ENCODE results near the gene KRTAP6-2. TPM values are rescaled to one million over a fixed set of nuclear protein-coding genes. Genes with fewer than 3 reads are reported as not detected.

The KRTAP6-2 gene
- total and polyA plus RNA-seq, 2 experiments from 2014 or later, result not detected

GRCh38 chr21:30613836-30614235, 15.1 kb upstream of the KRTAP6-2 start, which contains the start of gene KRTAP6-1 (continued):
- TF ChIP-seq REST (IDR thresholded peaks at IDR 0.05; ENCODE audit: unreplicated experiment) (no peak), CTCF (conservative IDR thresholded peaks at IDR 0.05; ENCODE audit: low read depth in 2 of 2) (no peak), ETS1 (IDR thresholded peaks at IDR 0.05) (no peak), CREB1 (CRISPR knock-in tag; IDR thresholded peaks at IDR 0.05; ENCODE audit: low read depth) (no peak), STAT1 (IDR thresholded peaks at IDR 0.05; ENCODE audit: unreplicated experiment) (no peak), ZNF331 (CRISPR knock-in tag; IDR thresholded peaks at IDR 0.05; ENCODE audit: low read depth) (no peak), ZNF114 (CRISPR knock-in tag; IDR thresholded peaks at IDR 0.05) (no peak), NANOG (IDR thresholded peaks at IDR 0.05; ENCODE audit: borderline replicate concordance) (no peak)

GRCh38 chr21:30612132-30612531, 13.4 kb upstream of the KRTAP6-2 start:
- Histone ChIP-seq H3K79me2 (replicated peaks; ENCODE audit: insufficient read depth) (no peaks in the 10 kb centered on the region), H3K4me1 (ENCODE audit: insufficient read depth) (no peaks in the 10 kb centered on the region), H3K36me3 (ENCODE audit: insufficient read depth) (no peaks in the 10 kb centered on the region), H4K20me1 (replicated peaks; ENCODE audit: insufficient read depth) (no peaks in the 10 kb centered on the region), H3K9me2 (ENCODE audit: insufficient read depth) (no peaks in the 10 kb centered on the region), H3K4me3 (no peak overlapping the region), H3K27ac (ENCODE audit: low read depth) (no peak overlapping the region), H3F3A (replicated peaks; ENCODE audit: low read depth) (no peaks in the 10 kb centered on the region), H3K27me3 (ENCODE audit: insufficient read depth) (no peaks in the 10 kb centered on the region), H2AFZ (no peak overlapping the region), H3K4me2 (no peak overlapping the region)
- H3K36me3 Mint-ChIP-seq (ENCODE audit: low read depth), result no peaks in the 10 kb centered on the region
- DNase-seq (ENCODE audit: low spot score) (no peak), ATAC-seq (no peak)
- H3K4me3 Mint-ChIP-seq, result no peak overlapping the region
- peaks cover 7% of the 10 kb centered on the region; the same call in 2 of the 3 replicates for H3K9me3 Mint-ChIP-seq
- H3K27me3 Mint-ChIP-seq (ENCODE audit: insufficient read depth, low read depth, poor library complexity), result no peaks in the 10 kb centered on the region
- no peaks in the 10 kb centered on the region for H3K4me1 Mint-ChIP-seq
- H3K27ac Mint-ChIP-seq, result no peak overlapping the region
- TF ChIP-seq CTCF (conservative IDR thresholded peaks at IDR 0.05; ENCODE audit: low read depth in 2 of 2) (no peak), EZH2 (IDR thresholded peaks at IDR 0.05; ENCODE audit: low read depth, unreplicated experiment) (no peak), POLR2AphosphoS5 (IDR thresholded peaks at IDR 0.05; ENCODE audit: low read depth) (no peak), CREB1 (CRISPR knock-in tag; IDR thresholded peaks at IDR 0.05; ENCODE audit: low read depth) (no peak), ETS1 (IDR thresholded peaks at IDR 0.05) (no peak), ZNF114 (CRISPR knock-in tag; IDR thresholded peaks at IDR 0.05) (no peak)

Data from GM23338 (cell line).